ENCODE measurements around the gene TSPAN9. TPM values are rescaled to one million over a fixed set of nuclear protein-coding genes. Genes with fewer than 3 reads are reported as not detected.
A peak's percentile ranks its signal among the peaks of the same experiment; 100 is the strongest.

Gene TSPAN9
- total RNA-seq, 1 donor from 2014 or later = 114 TPM

DNA sequence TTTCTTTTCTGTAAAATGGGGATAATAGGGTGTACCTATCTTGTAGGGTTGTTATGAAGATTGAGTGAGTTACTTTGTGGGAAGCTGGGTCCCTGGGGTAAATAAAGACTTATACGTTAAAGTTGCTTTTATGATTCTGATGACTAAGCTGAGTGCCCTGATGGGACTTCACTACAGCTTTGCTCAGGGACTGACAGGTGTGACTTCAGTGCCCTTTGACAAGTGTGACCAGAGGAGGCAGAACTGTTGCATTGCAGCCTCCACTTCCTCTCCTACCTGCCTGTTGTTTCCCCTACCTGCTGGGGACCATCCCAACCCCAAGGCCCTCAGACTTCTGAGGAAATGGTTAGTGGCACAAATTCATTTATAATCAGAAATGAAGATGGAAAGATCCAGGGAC, 119.3 kb downstream of the TSPAN9 start:
- no peak overlapping the region for H3K4me3 Mint-ChIP-seq (ENCODE audit: unreplicated experiment)
- no peaks in the 10 kb centered on the region for H3K36me3 Mint-ChIP-seq (ENCODE audit: unreplicated experiment)
- no peaks in the 10 kb centered on the region for H3K27me3 Mint-ChIP-seq (ENCODE audit: unreplicated experiment)
- TF ChIP-seq, protein P1, sequence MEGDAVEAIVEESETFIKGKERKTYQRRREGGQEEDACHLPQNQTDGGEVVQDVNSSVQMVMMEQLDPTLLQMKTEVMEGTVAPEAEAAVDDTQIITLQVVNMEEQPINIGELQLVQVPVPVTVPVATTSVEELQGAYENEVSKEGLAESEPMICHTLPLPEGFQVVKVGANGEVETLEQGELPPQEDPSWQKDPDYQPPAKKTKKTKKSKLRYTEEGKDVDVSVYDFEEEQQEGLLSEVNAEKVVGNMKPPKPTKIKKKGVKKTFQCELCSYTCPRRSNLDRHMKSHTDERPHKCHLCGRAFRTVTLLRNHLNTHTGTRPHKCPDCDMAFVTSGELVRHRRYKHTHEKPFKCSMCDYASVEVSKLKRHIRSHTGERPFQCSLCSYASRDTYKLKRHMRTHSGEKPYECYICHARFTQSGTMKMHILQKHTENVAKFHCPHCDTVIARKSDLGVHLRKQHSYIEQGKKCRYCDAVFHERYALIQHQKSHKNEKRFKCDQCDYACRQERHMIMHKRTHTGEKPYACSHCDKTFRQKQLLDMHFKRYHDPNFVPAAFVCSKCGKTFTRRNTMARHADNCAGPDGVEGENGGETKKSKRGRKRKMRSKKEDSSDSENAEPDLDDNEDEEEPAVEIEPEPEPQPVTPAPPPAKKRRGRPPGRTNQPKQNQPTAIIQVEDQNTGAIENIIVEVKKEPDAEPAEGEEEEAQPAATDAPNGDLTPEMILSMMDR (IDR thresholded peaks at IDR 0.05) = no peak
- H3K4me1 Mint-ChIP-seq (ENCODE audit: unreplicated experiment) = peaks cover 13% of the 10 kb centered on the region
- H3K9me3 Mint-ChIP-seq (ENCODE audit: unreplicated experiment) = no peaks in the 10 kb centered on the region
- DNase-seq (ENCODE audit: extremely low spot score, unreplicated experiment) = no peak
- H3K27ac Mint-ChIP-seq (ENCODE audit: unreplicated experiment) = no peak overlapping the region

GRCh38 chr12:3197131-3197818, 120.1 kb downstream of the TSPAN9 start:
- TF ChIP-seq, protein P1 (IDR thresholded peaks at IDR 0.05) = no peak
- Mint-ChIP-seq H3K27ac (ENCODE audit: unreplicated experiment) (no peak overlapping the region), H3K27me3 (ENCODE audit: unreplicated experiment) (no peaks in the 10 kb centered on the region), H3K4me1 (ENCODE audit: unreplicated experiment) (peaks cover 21% of the 10 kb centered on the region), H3K36me3 (ENCODE audit: unreplicated experiment) (no peaks in the 10 kb centered on the region), H3K9me3 (ENCODE audit: unreplicated experiment) (no peaks in the 10 kb centered on the region), H3K4me3 (ENCODE audit: unreplicated experiment) (no peak overlapping the region)
- no peak for DNase-seq (ENCODE audit: extremely low spot score, unreplicated experiment)

DNA sequence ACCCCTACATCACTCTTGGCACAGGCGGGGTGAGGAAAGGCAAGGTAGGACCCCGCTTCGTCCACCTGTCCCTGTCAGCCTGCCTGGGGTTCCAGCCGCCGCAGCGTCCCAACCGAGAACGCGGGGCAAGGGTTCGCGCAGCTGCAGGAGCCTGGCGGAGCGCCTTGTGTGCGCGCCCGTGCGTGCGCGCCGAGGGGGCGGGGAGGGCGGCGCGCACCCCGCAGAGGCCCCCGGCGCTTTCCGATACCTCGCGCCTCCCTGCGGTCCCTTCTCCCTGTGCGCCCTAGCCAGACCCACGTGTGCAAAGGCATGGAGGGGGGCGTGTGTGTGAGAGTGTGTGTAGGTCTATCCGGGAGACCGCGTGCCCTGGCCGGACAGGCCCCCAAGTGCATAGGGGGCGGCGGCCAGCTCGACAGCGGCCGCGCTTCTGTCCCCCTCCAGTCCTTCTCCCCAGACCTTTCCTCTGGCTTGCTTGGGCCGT, 122.4 kb downstream of the TSPAN9 start:
- Mint-ChIP-seq H3K27me3 (ENCODE audit: unreplicated experiment) (no peaks in the 10 kb centered on the region), H3K36me3 (ENCODE audit: unreplicated experiment) (peaks cover 2% of the 10 kb centered on the region), H3K4me1 (ENCODE audit: unreplicated experiment) (peaks cover 38% of the 10 kb centered on the region), H3K27ac (ENCODE audit: unreplicated experiment) (no peak overlapping the region), H3K4me3 (ENCODE audit: unreplicated experiment) (peak overlapping the region; percentile 76), H3K9me3 (ENCODE audit: unreplicated experiment) (no peaks in the 10 kb centered on the region)
- no peak for DNase-seq (ENCODE audit: extremely low spot score, unreplicated experiment)
- TF ChIP-seq, protein P1 (IDR thresholded peaks at IDR 0.05) = no peak

DNA sequence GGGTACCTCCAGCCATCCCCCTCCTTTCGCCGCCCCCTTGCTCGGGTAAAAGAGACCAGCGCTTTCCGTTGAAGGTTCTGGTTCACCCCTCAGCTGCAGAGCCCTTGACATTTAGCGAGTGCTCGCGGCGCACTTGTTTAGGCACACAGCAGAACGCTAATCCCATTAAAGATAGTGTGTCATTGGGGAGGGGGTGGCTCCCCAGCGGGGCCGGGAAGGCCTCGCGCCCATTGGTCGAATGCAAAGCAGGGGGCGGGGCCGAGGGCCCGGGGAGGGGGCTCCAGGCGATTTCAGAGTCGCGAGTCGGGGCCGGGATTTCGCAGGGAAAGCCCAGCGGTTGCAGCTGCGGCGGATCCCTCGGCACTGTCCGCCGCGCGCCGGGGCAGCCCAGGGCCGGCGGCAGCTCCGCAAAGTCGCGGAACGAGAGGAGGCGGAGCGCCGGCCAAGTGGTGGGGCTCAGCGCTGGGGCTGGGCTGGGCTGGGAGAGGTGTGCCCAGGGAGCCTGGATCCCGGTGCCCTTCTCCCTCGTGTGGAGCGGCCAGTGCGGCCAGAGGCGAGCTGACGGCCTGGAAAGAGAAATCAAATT, 122.9 kb downstream of the TSPAN9 start:
- no peak overlapping the region for H3K27ac Mint-ChIP-seq (ENCODE audit: unreplicated experiment)
- TF ChIP-seq, protein P1 (IDR thresholded peaks at IDR 0.05) = no peak
- peak; percentile 87 for DNase-seq (ENCODE audit: extremely low spot score, unreplicated experiment)
- H3K36me3 Mint-ChIP-seq (ENCODE audit: unreplicated experiment) = peaks cover 2% of the 10 kb centered on the region
- no peaks in the 10 kb centered on the region for H3K27me3 Mint-ChIP-seq (ENCODE audit: unreplicated experiment)
- peak overlapping the region; percentile 76 for H3K4me3 Mint-ChIP-seq (ENCODE audit: unreplicated experiment)
- H3K4me1 Mint-ChIP-seq (ENCODE audit: unreplicated experiment) = peaks cover 39% of the 10 kb centered on the region
- no peaks in the 10 kb centered on the region for H3K9me3 Mint-ChIP-seq (ENCODE audit: unreplicated experiment)

DNA sequence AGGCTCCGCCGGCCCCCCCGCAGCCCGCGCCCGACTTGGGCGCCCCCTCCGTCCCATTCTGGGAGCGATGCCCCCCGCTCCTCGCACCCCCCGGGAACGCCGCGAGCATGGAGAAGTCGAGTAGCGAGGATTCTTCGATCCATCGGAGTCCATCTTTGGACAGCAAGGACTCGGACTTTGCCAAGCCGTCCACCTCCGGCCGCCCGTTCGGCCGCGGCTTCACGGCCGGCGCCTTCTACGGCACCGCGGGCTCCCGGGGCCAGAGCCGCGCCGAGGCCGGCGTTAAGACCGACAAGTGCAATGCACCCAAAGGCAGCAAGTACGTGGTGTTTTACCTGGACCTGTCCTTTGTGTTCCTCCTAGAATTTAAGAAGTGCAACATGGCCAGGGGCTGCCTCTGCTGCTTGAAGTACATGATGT, 123.6 kb downstream of the TSPAN9 start:
- DNase-seq (ENCODE audit: extremely low spot score, unreplicated experiment) = no peak
- peaks cover 42% of the 10 kb centered on the region for H3K4me1 Mint-ChIP-seq (ENCODE audit: unreplicated experiment)
- TF ChIP-seq, protein P1 (IDR thresholded peaks at IDR 0.05) = no peak
- H3K27me3 Mint-ChIP-seq (ENCODE audit: unreplicated experiment) = no peaks in the 10 kb centered on the region
- no peak overlapping the region for H3K27ac Mint-ChIP-seq (ENCODE audit: unreplicated experiment)
- peak overlapping the region; percentile 83 for H3K4me3 Mint-ChIP-seq (ENCODE audit: unreplicated experiment)
- H3K9me3 Mint-ChIP-seq (ENCODE audit: unreplicated experiment) = no peaks in the 10 kb centered on the region
- peaks cover 2% of the 10 kb centered on the region for H3K36me3 Mint-ChIP-seq (ENCODE audit: unreplicated experiment)
